Type B pancreatic cell (in vitro differentiated cells): Measurements from ENCODE around the gene ZXDA. TPM values are rescaled to one million over a fixed set of nuclear protein-coding genes. Genes with fewer than 3 reads are reported as not detected.

Experiments used
- DNase-seq: peaks from one replicate; pipeline ENCODE4 v3.0.0; 2021; ENCODE audit warnings: mixed read lengths; ENCODE audit not compliant: unreplicated experiment; ENCODE audit errors: extremely low spot score
- H3K27ac Mint-ChIP-seq: 2 replicates; pipeline ENCODE4 v1.8.0; 2021; ENCODE audit warnings: mild to moderate bottlenecking, mixed read lengths
- H3K27me3 Mint-ChIP-seq: 2 replicates; pipeline ENCODE4 v1.8.0; 2021; ENCODE audit warnings: mixed read lengths
- H3K36me3 Mint-ChIP-seq: 2 replicates; pipeline ENCODE4 v1.8.0; 2021; ENCODE audit warnings: mixed read lengths
- H3K4me1 Mint-ChIP-seq: one replicate; pipeline ENCODE4 v1.8.0; 2021; ENCODE audit warnings: mixed read lengths; ENCODE audit not compliant: unreplicated experiment
- H3K4me3 Mint-ChIP-seq: 2 replicates; pipeline ENCODE4 v1.8.0; 2021; ENCODE audit warnings: mild to moderate bottlenecking, mixed read lengths
- H3K9me3 Mint-ChIP-seq: 2 replicates; pipeline ENCODE4 v1.8.0; 2021; ENCODE audit warnings: mixed read lengths
- total RNA-seq: library from RNA; stranded (reverse); gene quantifications from 2 replicates; pipeline ENCODE4 v1.2.1, GENCODE V29; 2021; ENCODE audit warnings: low replicate concordance
- TF ChIP-seq, protein P1 (sequence below): fragments of 200-600 bp; sonication (generic); conservative IDR thresholded peaks from 2 replicates; pipeline ENCODE4 v1.5.0; 2021; ENCODE audit warnings: antibody characterized with exemption, mild to moderate bottlenecking

The ZXDA gene
- total RNA-seq, 1 donor from 2014 or later, result not detected

- Mint-ChIP-seq H3K27ac (no peak overlapping the region), H3K36me3 (no peaks in the 10 kb centered on the region), H3K4me1 (no peaks in the 10 kb centered on the region), H3K4me3 (no peak overlapping the region), H3K9me3 (peaks cover 1% of the 10 kb centered on the region), H3K27me3 (no peaks in the 10 kb centered on the region)
- TF ChIP-seq, protein P1, sequence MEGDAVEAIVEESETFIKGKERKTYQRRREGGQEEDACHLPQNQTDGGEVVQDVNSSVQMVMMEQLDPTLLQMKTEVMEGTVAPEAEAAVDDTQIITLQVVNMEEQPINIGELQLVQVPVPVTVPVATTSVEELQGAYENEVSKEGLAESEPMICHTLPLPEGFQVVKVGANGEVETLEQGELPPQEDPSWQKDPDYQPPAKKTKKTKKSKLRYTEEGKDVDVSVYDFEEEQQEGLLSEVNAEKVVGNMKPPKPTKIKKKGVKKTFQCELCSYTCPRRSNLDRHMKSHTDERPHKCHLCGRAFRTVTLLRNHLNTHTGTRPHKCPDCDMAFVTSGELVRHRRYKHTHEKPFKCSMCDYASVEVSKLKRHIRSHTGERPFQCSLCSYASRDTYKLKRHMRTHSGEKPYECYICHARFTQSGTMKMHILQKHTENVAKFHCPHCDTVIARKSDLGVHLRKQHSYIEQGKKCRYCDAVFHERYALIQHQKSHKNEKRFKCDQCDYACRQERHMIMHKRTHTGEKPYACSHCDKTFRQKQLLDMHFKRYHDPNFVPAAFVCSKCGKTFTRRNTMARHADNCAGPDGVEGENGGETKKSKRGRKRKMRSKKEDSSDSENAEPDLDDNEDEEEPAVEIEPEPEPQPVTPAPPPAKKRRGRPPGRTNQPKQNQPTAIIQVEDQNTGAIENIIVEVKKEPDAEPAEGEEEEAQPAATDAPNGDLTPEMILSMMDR, result no peak
- DNase-seq, result no peak
These were observed 3.5 kb downstream of the ZXDA start for GRCh38 chrX:57906790-57907189.

GRCh38 chrX:57905141-57905540, 5.1 kb downstream of the ZXDA start:
- Mint-ChIP-seq H3K4me1 (no peaks in the 10 kb centered on the region), H3K36me3 (no peaks in the 10 kb centered on the region), H3K4me3 (no peak overlapping the region), H3K27ac (no peak overlapping the region), H3K27me3 (no peaks in the 10 kb centered on the region), H3K9me3 (no peaks in the 10 kb centered on the region)
- TF ChIP-seq, protein P1, result no peak
- DNase-seq, result no peak

DNA sequence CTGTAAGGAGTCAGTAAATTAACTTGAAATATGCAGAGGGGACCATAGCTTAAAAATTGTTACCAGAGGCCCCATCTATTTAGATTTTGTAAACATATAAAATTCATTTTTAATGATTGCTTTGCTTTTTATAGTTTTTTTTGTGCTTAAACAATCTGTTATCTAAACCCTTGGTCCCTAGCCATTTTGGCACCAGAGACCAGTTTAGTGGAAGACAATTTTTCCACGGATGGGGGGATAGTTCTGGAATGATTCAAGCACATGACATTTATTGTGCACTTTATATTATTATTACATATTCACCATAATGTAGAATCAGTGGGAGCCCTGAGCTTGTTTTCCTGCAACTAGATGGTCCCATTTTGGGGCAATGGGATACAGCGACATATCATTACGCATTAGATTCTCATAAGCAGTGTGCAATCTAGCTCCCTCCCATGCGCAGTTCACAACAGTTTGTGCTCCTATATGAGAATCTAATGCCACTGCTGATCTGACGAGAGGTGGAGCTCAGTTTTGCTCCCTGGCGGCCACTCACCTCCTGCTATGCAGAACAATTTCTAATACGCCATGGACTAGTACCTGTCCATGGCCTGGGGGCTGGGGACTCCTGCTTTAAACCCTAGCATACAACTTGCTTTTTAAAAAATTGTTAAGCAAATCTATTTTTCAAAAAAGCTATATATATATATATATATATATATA, 5.9 kb downstream of the ZXDA start:
- no peaks in the 10 kb centered on the region for H3K4me1 Mint-ChIP-seq
- no peaks in the 10 kb centered on the region for H3K36me3 Mint-ChIP-seq
- no peak overlapping the region for H3K4me3 Mint-ChIP-seq
- H3K27me3 Mint-ChIP-seq, result no peaks in the 10 kb centered on the region
- no peak overlapping the region for H3K27ac Mint-ChIP-seq
- no peak for DNase-seq
- H3K9me3 Mint-ChIP-seq, result no peaks in the 10 kb centered on the region
- TF ChIP-seq, protein P1, result no peak

GRCh38 chrX:57902633-57903032, 7.6 kb downstream of the ZXDA start:
- Mint-ChIP-seq H3K4me3 (no peak overlapping the region), H3K9me3 (no peaks in the 10 kb centered on the region), H3K27me3 (no peaks in the 10 kb centered on the region), H3K27ac (no peak overlapping the region), H3K4me1 (no peaks in the 10 kb centered on the region), H3K36me3 (no peaks in the 10 kb centered on the region)
- DNase-seq, result no peak
- TF ChIP-seq, protein P1, result no peak

DNA sequence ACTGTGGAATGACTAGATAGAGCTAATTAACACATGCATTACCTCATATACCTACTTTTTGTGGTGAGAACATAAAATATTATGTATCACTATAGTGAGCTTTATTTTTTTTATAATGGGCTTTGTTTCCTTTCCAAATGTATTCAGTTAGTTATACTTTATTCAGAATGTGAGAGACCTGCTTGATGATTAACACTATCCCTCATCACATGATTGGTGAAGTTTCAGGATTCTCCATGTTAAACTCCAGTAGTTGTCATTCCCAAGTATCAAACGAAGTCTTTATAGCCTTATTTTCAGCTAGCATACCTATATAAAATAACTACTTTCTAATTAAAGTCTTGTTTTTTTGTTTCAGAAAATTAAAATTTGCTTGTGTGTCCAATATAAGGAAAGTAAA, 8.8 kb downstream of the ZXDA start:
- Mint-ChIP-seq H3K27ac (no peak overlapping the region), H3K4me1 (no peaks in the 10 kb centered on the region), H3K36me3 (no peaks in the 10 kb centered on the region), H3K4me3 (no peak overlapping the region), H3K9me3 (no peaks in the 10 kb centered on the region), H3K27me3 (no peaks in the 10 kb centered on the region)
- DNase-seq, result no peak
- TF ChIP-seq, protein P1, result no peak

- H3K4me3 Mint-ChIP-seq, result no peak overlapping the region
These were observed 9.3 kb downstream of the ZXDA start for GRCh38 chrX:57900975-57901374.

More at GRCh38 chrX:57900975-57901374, 9.3 kb downstream of the ZXDA start:
- H3K27ac Mint-ChIP-seq, result no peak overlapping the region
- H3K4me1 Mint-ChIP-seq, result no peaks in the 10 kb centered on the region
- TF ChIP-seq, protein P1, result no peak
- H3K36me3 Mint-ChIP-seq, result no peaks in the 10 kb centered on the region
- H3K27me3 Mint-ChIP-seq, result no peaks in the 10 kb centered on the region
- no peaks in the 10 kb centered on the region for H3K9me3 Mint-ChIP-seq
- DNase-seq, result no peak
